HUES64 (cell line): Measurements from ENCODE around the gene TFDP2. TPM values are rescaled to one million over a fixed set of nuclear protein-coding genes. Genes with fewer than 3 reads are reported as not detected.

ENCODE experiments used
- H3K27ac ChIP-seq: 2 replicates; pipeline ENCODE4 v1.7.0; 2013; ENCODE audit warnings: low read depth, low read length, inconsistent platforms
- H3K27me3 ChIP-seq: 2 replicates; pipeline ENCODE4 v1.6.1; 2013; ENCODE audit warnings: mild to moderate bottlenecking, low read length; ENCODE audit not compliant: insufficient read depth
- H3K36me3 ChIP-seq: 2 replicates; pipeline ENCODE4 v1.6.1; 2013; ENCODE audit warnings: mild to moderate bottlenecking, low read length; ENCODE audit not compliant: insufficient read depth
- H3K4me1 ChIP-seq: 2 replicates; pipeline ENCODE4 v1.6.1; 2013; ENCODE audit warnings: mild to moderate bottlenecking, low read length, moderate library complexity; ENCODE audit not compliant: insufficient read depth
- H3K4me3 ChIP-seq: 2 replicates; pipeline ENCODE4 v1.5.1; 2013; ENCODE audit warnings: mild to moderate bottlenecking, low read length, moderate library complexity
- H3K9ac ChIP-seq: 2 replicates; pipeline ENCODE4 v1.6.1; 2013; ENCODE audit warnings: mild to moderate bottlenecking, low read depth, low read length
- H3K9me3 ChIP-seq: 2 replicates; pipeline ENCODE4 v1.6.1; 2013; ENCODE audit warnings: low read depth, low read length; ENCODE audit not compliant: insufficient read depth
- WGBS: fragments of 150-250, 120-280 bp; methylation state at CpG from one replicate; pipeline ENCODE4 v1.1.7; 2013; ENCODE audit warnings: missing lambda C conversion rate; 5-methylcytosine and 5-hydroxymethylcytosine counted together
- polyA plus RNA-seq, 2 experiments: library from polyadenylated mRNA; stranded (reverse); fragments of 50-300 nt; gene quantifications; one replicate each; pipeline ENCODE4 v1.2.3, GENCODE V29; 2013

The TFDP2 gene
- polyA plus RNA-seq (2013, experiment 1 of 2), result 50.2 TPM
- polyA plus RNA-seq (2013, experiment 2 of 2), result 70.4 TPM

- peak within 1 kb of the TSS; percentile 54; the same call in 1 of the 2 replicates for H3K27ac ChIP-seq
Measured at GRCh38 chr3:142148792-142149672, at the start of gene TFDP2. TFDP2 (minus strand) TSS chr3:142149544; CDS start chr3:142101749, 47,795 bp downstream.

GRCh38 chr3:142188846-142189245 lies 39.5 kb upstream of the TFDP2 start:
- no peaks in the 10 kb centered on the region for H3K27me3 ChIP-seq
- H3K4me3 ChIP-seq, result no peak overlapping the region
- H3K36me3 ChIP-seq, result peaks cover 27% of the 10 kb centered on the region
- H3K27ac ChIP-seq, result no peak overlapping the region
- H3K9ac ChIP-seq, result no peak overlapping the region
- no peaks in the 10 kb centered on the region for H3K4me1 ChIP-seq
- no peaks in the 10 kb centered on the region for H3K9me3 ChIP-seq

More at GRCh38 chr3:142148792-142149672, at the start of gene TFDP2:
- Histone ChIP-seq H3K4me1 (peaks cover 7% of the 10 kb centered on the region; the same call in 1 of the 2 replicates), H3K4me3 (peak within 1 kb of the TSS; percentile 96), H3K9ac (peak within 1 kb of the TSS; percentile 92), H3K36me3 (no peaks in the 10 kb centered on the region), H3K9me3 (no peaks in the 10 kb centered on the region), H3K27me3 (peaks cover 12% of the 10 kb centered on the region; the same call in 1 of the 2 replicates)
- under 1% methylated on average over 83 of the region's 83 CpGs for WGBS

GRCh38 chr3:142180761-142181362 lies 31.5 kb upstream of the TFDP2 start:
- H3K9ac ChIP-seq, result no peak overlapping the region
- no peaks in the 10 kb centered on the region for H3K27me3 ChIP-seq
- no peak overlapping the region for H3K4me3 ChIP-seq
- no peaks in the 10 kb centered on the region for H3K4me1 ChIP-seq
- peaks cover 45% of the 10 kb centered on the region for H3K36me3 ChIP-seq
- H3K27ac ChIP-seq, result no peak overlapping the region
- H3K9me3 ChIP-seq, result no peaks in the 10 kb centered on the region
- WGBS, result 87% methylated on average over 5 of the region's 6 CpGs

- Histone ChIP-seq H3K9me3 (no peaks in the 10 kb centered on the region), H3K4me1 (no peaks in the 10 kb centered on the region), H3K27me3 (no peaks in the 10 kb centered on the region), H3K27ac (no peak overlapping the region), H3K4me3 (no peak overlapping the region), H3K9ac (no peak overlapping the region), H3K36me3 (peaks cover 42% of the 10 kb centered on the region)
- WGBS, result 88% methylated on average over 1 of the region's 1 CpG
Measured at GRCh38 chr3:142175478-142175877, 26.1 kb upstream of the TFDP2 start.

- H3K4me3 ChIP-seq, result no peak overlapping the region
- no peaks in the 10 kb centered on the region for H3K9me3 ChIP-seq
- H3K27ac ChIP-seq, result no peak overlapping the region
- no peaks in the 10 kb centered on the region for H3K27me3 ChIP-seq
- H3K4me1 ChIP-seq, result peaks cover 5% of the 10 kb centered on the region; the same call in 1 of the 2 replicates
- H3K36me3 ChIP-seq, result peaks cover 41% of the 10 kb centered on the region
- 99% methylated on average over 2 of the region's 2 CpGs for WGBS
- H3K9ac ChIP-seq, result no peak overlapping the region
Measured at GRCh38 chr3:142174559-142174958, 25.2 kb upstream of the TFDP2 start.

- H3K27ac ChIP-seq, result peak overlapping the region; percentile 81; the same call in 1 of the 2 replicates
- H3K9ac ChIP-seq, result no peak overlapping the region
- WGBS, result 12% methylated on average over 3 of the region's 3 CpGs
- peaks cover 37% of the 10 kb centered on the region for H3K4me1 ChIP-seq
- H3K27me3 ChIP-seq, result no peaks in the 10 kb centered on the region
- H3K9me3 ChIP-seq, result no peaks in the 10 kb centered on the region
- H3K36me3 ChIP-seq, result peaks cover 20% of the 10 kb centered on the region
- H3K4me3 ChIP-seq, result peak overlapping the region; percentile 34; the same call in 1 of the 2 replicates
Measured at GRCh38 chr3:142168514-142168913, 19.2 kb upstream of the TFDP2 start.

GRCh38 chr3:142165194-142165593 lies 15.8 kb upstream of the TFDP2 start:
- peaks cover 34% of the 10 kb centered on the region for H3K4me1 ChIP-seq

GRCh38 chr3:142159083-142159740 lies 9.9 kb upstream of the TFDP2 start:
- Histone ChIP-seq H3K4me3 (no peak overlapping the region), H3K4me1 (peaks cover 2% of the 10 kb centered on the region), H3K9me3 (no peaks in the 10 kb centered on the region), H3K9ac (no peak overlapping the region), H3K27ac (no peak overlapping the region), H3K27me3 (no peaks in the 10 kb centered on the region), H3K36me3 (no peaks in the 10 kb centered on the region)
- 92% methylated on average over 2 of the region's 4 CpGs for WGBS

More at GRCh38 chr3:142165194-142165593, 15.8 kb upstream of the TFDP2 start:
- no peaks in the 10 kb centered on the region for H3K9me3 ChIP-seq
- H3K4me3 ChIP-seq, result no peak overlapping the region
- peaks cover 6% of the 10 kb centered on the region for H3K36me3 ChIP-seq
- no peak overlapping the region for H3K27ac ChIP-seq
- H3K27me3 ChIP-seq, result no peaks in the 10 kb centered on the region
- no peak overlapping the region for H3K9ac ChIP-seq
- 93% methylated on average over 2 of the region's 3 CpGs for WGBS

GRCh38 chr3:142154186-142154585 lies 4.8 kb upstream of the TFDP2 start:
- H3K4me1 ChIP-seq, result no peaks in the 10 kb centered on the region
- peaks cover 5% of the 10 kb centered on the region; the same call in 1 of the 2 replicates for H3K27me3 ChIP-seq
- no peak overlapping the region for H3K9ac ChIP-seq
- no peaks in the 10 kb centered on the region for H3K9me3 ChIP-seq
- no peak overlapping the region for H3K4me3 ChIP-seq
- no peak overlapping the region for H3K27ac ChIP-seq
- 81% methylated on average over 3 of the region's 3 CpGs for WGBS
- no peaks in the 10 kb centered on the region for H3K36me3 ChIP-seq

GRCh38 chr3:142152384-142152783 lies 3.0 kb upstream of the TFDP2 start:
- 31% methylated on average over 3 of the region's 3 CpGs for WGBS
- H3K9ac ChIP-seq, result no peak overlapping the region
- peaks cover 7% of the 10 kb centered on the region; the same call in 1 of the 2 replicates for H3K4me1 ChIP-seq
- no peaks in the 10 kb centered on the region for H3K9me3 ChIP-seq
- no peak overlapping the region for H3K27ac ChIP-seq
- no peak overlapping the region for H3K4me3 ChIP-seq
- no peaks in the 10 kb centered on the region for H3K36me3 ChIP-seq
- peaks cover 9% of the 10 kb centered on the region; the same call in 1 of the 2 replicates for H3K27me3 ChIP-seq
